ENCODE data around the gene RSPRY1.
"Not testable (repeated sequence)": the region's sequence is repeated elsewhere in the genome, so short reads cannot be mapped to it uniquely, and the experiment has no call there.

Gene RSPRY1

GRCh38 chr16:57271867-57272495, 85.9 kb downstream of the RSPRY1 start:
- no peak for DNase-seq (ENCODE audit: low spot score)

GRCh38 chr16:57273359-57273758, 87.2 kb downstream of the RSPRY1 start:
- no peak for DNase-seq (ENCODE audit: low spot score)

GRCh38 chr16:57273826-57274225, 87.7 kb downstream of the RSPRY1 start:
- no peak for DNase-seq (ENCODE audit: low spot score)

GRCh38 chr16:57275946-57276345, 89.8 kb downstream of the RSPRY1 start:
- not testable (repeated sequence) for DNase-seq (ENCODE audit: low spot score)

GRCh38 chr16:57276596-57276995, 90.5 kb downstream of the RSPRY1 start:
- DNase-seq (ENCODE audit: low spot score), result no peak

GRCh38 chr16:57277586-57277985, 91.5 kb downstream of the RSPRY1 start:
- DNase-seq (ENCODE audit: low spot score), result no peak

- no peak for DNase-seq (ENCODE audit: low spot score)
Measured at GRCh38 chr16:57278494-57278893, 92.4 kb downstream of the RSPRY1 start.

- DNase-seq (ENCODE audit: low spot score), result no peak
Measured at GRCh38 chr16:57279780-57280638, 93.9 kb downstream of the RSPRY1 start.

- no peak for DNase-seq (ENCODE audit: low spot score)
Measured at GRCh38 chr16:57281791-57282190, 95.7 kb downstream of the RSPRY1 start.

GRCh38 chr16:57282510-57283213, 96.5 kb downstream of the RSPRY1 start:
- no peak for DNase-seq (ENCODE audit: low spot score)

- no peak for DNase-seq (ENCODE audit: low spot score)
Measured at GRCh38 chr16:57283214-57283958, 97.3 kb downstream of the RSPRY1 start.

GRCh38 chr16:57283959-57284208, 97.8 kb downstream of the RSPRY1 start:
- DNase-seq (ENCODE audit: low spot score), result no peak

GRCh38 chr16:57284209-57284951, 98.3 kb downstream of the RSPRY1 start, which contains the start of gene PLLP:
PLLP (minus strand) TSS chr16:57284672; CDS start chr16:57284540, 132 bp downstream.
- DNase-seq (ENCODE audit: low spot score), result no peak

- DNase-seq (ENCODE audit: low spot score), result no peak
Measured at GRCh38 chr16:57284952-57285363, 98.8 kb downstream of the RSPRY1 start.

- no peak for DNase-seq (ENCODE audit: low spot score)
Measured at GRCh38 chr16:57285379-57285778, 99.2 kb downstream of the RSPRY1 start.

- no peak for DNase-seq (ENCODE audit: low spot score)
Measured at GRCh38 chr16:57289391-57290257, 103.5 kb downstream of the RSPRY1 start.
